PC-3 (cell line): ENCODE measurements around the gene L3HYPDH.

Source experiments
- CTCF ChIP-seq: fragments of 300-600 bp; sonication (generic); conservative IDR thresholded peaks from 2 replicates; pipeline ENCODE4 v1.5.1; 2017; ENCODE audit warnings: antibody characterized with exemption, low read depth, mild to moderate bottlenecking, low read length
- EZH2 ChIP-seq: fragments of 300-600 bp; sonication (generic); IDR thresholded peaks from one replicate; pipeline ENCODE4 v1.6.1; 2017; ENCODE audit warnings: antibody characterized with exemption, mild to moderate bottlenecking, low read length; ENCODE audit not compliant: unreplicated experiment
- EZH2phosphoT487 ChIP-seq: fragments of 300-600 bp; sonication (generic); IDR thresholded peaks from 2 replicates; pipeline ENCODE4 v1.6.1; 2018; ENCODE audit warnings: mild to moderate bottlenecking, antibody characterized with exemption, low read length, borderline replicate concordance

DNA sequence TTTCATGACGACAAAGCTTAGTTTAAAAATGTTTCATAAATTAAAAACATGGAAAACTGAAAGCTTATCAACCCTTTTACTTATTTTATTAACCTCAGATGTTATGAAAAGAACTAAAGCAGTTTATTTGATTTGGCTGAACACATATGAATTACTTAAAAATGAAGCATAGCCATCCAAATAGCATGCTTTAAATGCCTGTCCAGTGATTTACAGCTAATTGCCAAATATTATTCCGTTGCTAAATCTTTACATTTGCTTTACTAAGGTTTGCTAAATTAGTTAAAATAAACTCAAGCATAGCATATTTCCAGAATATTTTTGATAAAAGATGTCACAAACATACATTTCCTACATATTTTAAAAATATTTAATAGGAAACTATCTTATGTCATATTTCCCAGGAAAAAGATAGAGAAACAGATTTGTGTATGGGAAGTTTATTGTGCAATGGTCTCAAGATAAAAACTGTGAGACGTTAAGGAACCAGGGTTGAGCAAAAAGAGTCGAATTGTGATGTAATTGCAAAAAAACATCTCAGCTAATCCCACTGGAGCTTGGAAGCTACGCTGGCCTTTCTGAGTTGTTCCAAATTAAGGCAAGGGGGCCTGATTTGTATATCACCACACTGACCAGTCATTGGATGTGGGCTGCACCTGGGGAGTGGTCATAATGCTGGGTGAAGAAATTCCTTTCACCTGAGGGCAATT lies 44.8 kb downstream of the L3HYPDH start:
- no peak for TF ChIP-seq CTCF
- TF ChIP-seq EZH2, result no peak
- no peak for TF ChIP-seq EZH2phosphoT487
